Measurements from ENCODE around the gene CCSER1. TPM values are rescaled to one million over a fixed set of nuclear protein-coding genes. Genes with fewer than 3 reads are reported as not detected.

The CCSER1 gene
- total and polyA plus RNA-seq, 9 donors = 0.21 to 8.3 (median 3.2) TPM

DNA sequence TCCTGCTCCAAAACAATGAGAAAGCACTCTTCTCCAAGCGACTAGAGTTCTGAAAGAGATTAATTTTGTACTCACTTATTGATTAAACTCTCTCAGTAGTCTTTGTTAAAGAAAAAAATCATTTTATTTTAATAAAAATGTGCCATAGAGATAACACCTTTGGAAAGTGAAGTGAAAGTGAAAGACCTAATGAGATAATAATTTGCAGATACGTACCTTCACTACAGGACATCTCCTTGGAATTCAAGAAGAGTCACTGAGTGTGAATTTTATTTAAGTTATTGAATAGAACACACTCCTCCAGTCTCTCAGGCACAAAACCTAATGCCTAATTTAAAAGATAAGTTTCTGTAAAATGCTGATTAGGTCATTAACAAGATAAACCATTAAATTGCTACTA is 1106.0 kb downstream of the CCSER1 start:
- intact Hi-C loops (cut with DNase I) = no loop called here
- H3K36me3 ChIP-seq = no peaks in the 10 kb centered on the region
- H3K4me1 ChIP-seq (ENCODE audit: insufficient read depth) = no peaks in the 10 kb centered on the region
- H3K9me3 ChIP-seq = no peaks in the 10 kb centered on the region
- no peak overlapping the region for H3K4me3 ChIP-seq
- no peak overlapping the region for H3K27ac ChIP-seq
- DNase-seq = no peak
- WGBS, 3 donors = 77 to 82% (median 78%) methylated on average over 2 of the region's 2 CpGs
- TF ChIP-seq POLR2A (IDR thresholded peaks at IDR 0.05) (no peak), EP300 (IDR thresholded peaks at IDR 0.05) (no peak)
- TF ChIP-seq, protein P1, sequence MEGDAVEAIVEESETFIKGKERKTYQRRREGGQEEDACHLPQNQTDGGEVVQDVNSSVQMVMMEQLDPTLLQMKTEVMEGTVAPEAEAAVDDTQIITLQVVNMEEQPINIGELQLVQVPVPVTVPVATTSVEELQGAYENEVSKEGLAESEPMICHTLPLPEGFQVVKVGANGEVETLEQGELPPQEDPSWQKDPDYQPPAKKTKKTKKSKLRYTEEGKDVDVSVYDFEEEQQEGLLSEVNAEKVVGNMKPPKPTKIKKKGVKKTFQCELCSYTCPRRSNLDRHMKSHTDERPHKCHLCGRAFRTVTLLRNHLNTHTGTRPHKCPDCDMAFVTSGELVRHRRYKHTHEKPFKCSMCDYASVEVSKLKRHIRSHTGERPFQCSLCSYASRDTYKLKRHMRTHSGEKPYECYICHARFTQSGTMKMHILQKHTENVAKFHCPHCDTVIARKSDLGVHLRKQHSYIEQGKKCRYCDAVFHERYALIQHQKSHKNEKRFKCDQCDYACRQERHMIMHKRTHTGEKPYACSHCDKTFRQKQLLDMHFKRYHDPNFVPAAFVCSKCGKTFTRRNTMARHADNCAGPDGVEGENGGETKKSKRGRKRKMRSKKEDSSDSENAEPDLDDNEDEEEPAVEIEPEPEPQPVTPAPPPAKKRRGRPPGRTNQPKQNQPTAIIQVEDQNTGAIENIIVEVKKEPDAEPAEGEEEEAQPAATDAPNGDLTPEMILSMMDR (IDR thresholded peaks at IDR 0.05) = no peak
- no peaks in the 10 kb centered on the region for H3K27me3 ChIP-seq

DNA sequence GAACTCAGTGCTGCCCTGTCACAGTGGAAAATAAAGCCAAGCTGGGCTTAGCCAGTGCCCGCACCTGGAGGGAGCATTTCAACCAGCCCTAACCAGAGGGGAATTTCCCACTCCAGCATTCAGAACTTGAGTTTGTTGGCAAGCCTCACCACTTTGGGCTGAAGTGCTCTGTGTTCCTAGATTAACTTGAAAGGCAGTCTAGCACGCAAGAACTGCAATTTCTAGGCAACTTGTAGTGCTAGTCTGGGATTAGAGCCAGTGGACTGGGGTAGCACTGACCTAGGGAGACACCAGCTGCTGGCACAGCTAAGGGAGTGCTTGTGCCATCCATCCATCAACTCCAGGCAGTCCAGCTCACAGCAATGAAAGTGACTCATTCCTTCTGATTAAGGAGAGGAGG is 1115.9 kb downstream of the CCSER1 start:
- TF ChIP-seq POLR2A (IDR thresholded peaks at IDR 0.05) (no peak), EP300 (IDR thresholded peaks at IDR 0.05) (no peak)
- TF ChIP-seq, protein P1 (IDR thresholded peaks at IDR 0.05) = no peak
- Histone ChIP-seq H3K9me3 (no peaks in the 10 kb centered on the region), H3K27me3 (no peaks in the 10 kb centered on the region), H3K4me3 (no peak overlapping the region), H3K27ac (no peak overlapping the region), H3K36me3 (no peaks in the 10 kb centered on the region), H3K4me1 (ENCODE audit: insufficient read depth) (no peaks in the 10 kb centered on the region)
- DNase-seq = no peak
- WGBS, 3 donors = 80 to 84% (median 82%) methylated on average over 2 of the region's 2 CpGs
- intact Hi-C loops (cut with DNase I) = no loop called here

DNA sequence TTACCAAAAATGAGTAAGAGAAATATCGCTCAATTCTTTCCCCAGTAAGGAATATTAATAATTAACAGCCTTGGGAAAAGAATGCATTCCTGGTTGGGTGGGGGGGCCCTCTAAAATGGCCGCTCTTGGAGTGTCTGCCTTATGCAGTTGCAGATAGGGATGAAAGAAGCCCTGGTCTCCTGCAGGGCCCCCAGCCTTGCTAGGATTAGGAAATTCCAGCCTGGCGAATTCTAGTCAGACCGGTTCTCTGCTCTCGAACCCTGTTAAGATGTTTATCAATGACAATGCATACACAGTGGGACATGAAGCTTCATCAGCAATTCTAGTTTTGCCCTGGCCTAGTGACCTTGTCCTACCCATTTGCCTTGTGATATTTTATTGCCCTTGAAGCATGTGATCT is 1128.8 kb downstream of the CCSER1 start:
- DNase-seq = no peak
- Histone ChIP-seq H3K4me1 (ENCODE audit: insufficient read depth) (no peaks in the 10 kb centered on the region), H3K4me3 (no peak overlapping the region), H3K27ac (no peak overlapping the region), H3K36me3 (no peaks in the 10 kb centered on the region), H3K9me3 (no peaks in the 10 kb centered on the region), H3K27me3 (no peaks in the 10 kb centered on the region)
- intact Hi-C loops (cut with DNase I) = no loop called here
- 84 to 92% (median 91%) methylated on average over 5 of the region's 5 CpGs for WGBS, 3 donors
- no peak for TF ChIP-seq POLR2A (IDR thresholded peaks at IDR 0.05)
- TF ChIP-seq EP300 (IDR thresholded peaks at IDR 0.05) = no peak
- TF ChIP-seq, protein P1 (IDR thresholded peaks at IDR 0.05) = no peak

DNA sequence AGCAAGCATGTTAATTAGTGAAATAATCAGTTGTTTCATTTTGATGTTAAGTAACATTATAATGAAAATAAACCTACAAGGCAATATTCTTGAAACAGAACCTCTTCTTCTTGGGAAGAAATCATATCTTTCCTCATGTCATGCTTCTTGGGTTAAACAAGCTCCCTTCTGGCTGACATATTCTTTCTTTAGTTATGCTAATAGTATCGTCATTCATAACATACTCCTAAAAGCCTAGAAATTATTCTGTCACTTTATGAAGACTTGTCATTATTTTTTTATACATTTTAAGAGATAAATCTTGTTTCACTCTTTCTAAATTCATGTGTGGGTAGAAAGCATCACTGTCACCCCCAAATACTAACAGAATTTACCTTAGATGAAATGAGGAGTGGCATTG is 1129.6 kb downstream of the CCSER1 start:
- no peak for TF ChIP-seq EP300 (IDR thresholded peaks at IDR 0.05)
- TF ChIP-seq POLR2A (IDR thresholded peaks at IDR 0.05) = no peak
- TF ChIP-seq, protein P1 (IDR thresholded peaks at IDR 0.05) = no peak
- Histone ChIP-seq H3K4me1 (ENCODE audit: insufficient read depth) (no peaks in the 10 kb centered on the region), H3K9me3 (no peaks in the 10 kb centered on the region), H3K27ac (no peak overlapping the region), H3K4me3 (no peak overlapping the region), H3K36me3 (no peaks in the 10 kb centered on the region), H3K27me3 (no peaks in the 10 kb centered on the region)
- intact Hi-C loops (cut with DNase I) = no loop called here
- DNase-seq = no peak
- 78 to 82% (median 78%) methylated on average over 1 of the region's 1 CpG for WGBS, 3 donors

DNA sequence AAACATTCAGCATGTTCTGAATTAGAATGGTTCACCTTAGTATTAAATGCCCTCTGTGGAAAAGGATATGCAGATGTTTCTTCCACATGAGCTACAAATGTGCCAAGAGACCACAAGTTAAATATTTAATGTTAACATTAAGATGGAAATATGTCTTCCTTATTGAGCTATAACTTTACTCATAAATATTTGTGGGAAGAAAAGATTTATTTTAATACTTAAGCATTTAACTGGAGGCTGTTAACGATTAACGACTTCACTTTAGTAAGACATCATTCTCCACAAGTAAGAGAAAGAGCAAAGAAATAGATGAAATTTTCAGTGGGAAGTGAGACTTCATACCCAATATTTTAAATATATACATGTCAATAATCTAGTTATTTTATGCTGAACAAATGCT is 1130.5 kb downstream of the CCSER1 start:
- H3K36me3 ChIP-seq = no peaks in the 10 kb centered on the region
- 93 to 99% (median 99%) methylated on average over 2 of the region's 2 CpGs for whole genome bisulfite sequencing, 3 donors
- intact Hi-C loops (cut with DNase I) = no loop called here
- no peak overlapping the region for H3K4me3 ChIP-seq
- no peak for DNase-seq
- H3K4me1 ChIP-seq (ENCODE audit: insufficient read depth) = no peaks in the 10 kb centered on the region
- no peaks in the 10 kb centered on the region for H3K9me3 ChIP-seq
- H3K27ac ChIP-seq = no peak overlapping the region
- H3K27me3 ChIP-seq = no peaks in the 10 kb centered on the region
- no peak for TF ChIP-seq POLR2A (IDR thresholded peaks at IDR 0.05)
- no peak for TF ChIP-seq EP300 (IDR thresholded peaks at IDR 0.05)
- TF ChIP-seq, protein P1 (IDR thresholded peaks at IDR 0.05) = no peak
